SW480 (cell line): ENCODE data around the gene ASCC1.
"Not testable (repeated sequence)": the region's sequence is repeated elsewhere in the genome, so short reads cannot be mapped to it uniquely, and the experiment has no call there.

ENCODE experiments used
- DNase-seq: peaks from one replicate; pipeline ENCODE4 v3.0.0-alpha.2; 2016; ENCODE audit warnings: low spot score

ASCC1 gene

GRCh38 chr10:72124989-72125388 is 91.1 kb downstream of the ASCC1 start:
- DNase-seq, result no peak

GRCh38 chr10:72124381-72124780 is 91.7 kb downstream of the ASCC1 start:
- no peak for DNase-seq

GRCh38 chr10:72123616-72124015 is 92.5 kb downstream of the ASCC1 start:
- DNase-seq, result no peak

- DNase-seq, result no peak
Measured at GRCh38 chr10:72122221-72122620, 93.9 kb downstream of the ASCC1 start.

GRCh38 chr10:72121389-72121788 is 94.7 kb downstream of the ASCC1 start:
- no peak for DNase-seq

- no peak for DNase-seq
Measured at GRCh38 chr10:72116372-72116771, 99.7 kb downstream of the ASCC1 start.

GRCh38 chr10:72114706-72115450 is 101.2 kb downstream of the ASCC1 start:
- DNase-seq, result no peak

GRCh38 chr10:72110673-72111401 is 105.2 kb downstream of the ASCC1 start:
- DNase-seq, result no peak

- DNase-seq, result no peak
Measured at GRCh38 chr10:72109636-72110157, 106.4 kb downstream of the ASCC1 start.

- no peak for DNase-seq
Measured at GRCh38 chr10:72108830-72109635, 107.0 kb downstream of the ASCC1 start.

- not testable (repeated sequence) for DNase-seq
Measured at GRCh38 chr10:72108004-72108370, 108.1 kb downstream of the ASCC1 start.

GRCh38 chr10:72107325-72108003 is 108.6 kb downstream of the ASCC1 start:
- no peak for DNase-seq

GRCh38 chr10:72106896-72107295 is 109.2 kb downstream of the ASCC1 start:
- DNase-seq, result no peak

- DNase-seq, result peak; percentile 29
Measured at GRCh38 chr10:72106154-72106849, 109.8 kb downstream of the ASCC1 start.

- DNase-seq, result no peak
Measured at GRCh38 chr10:72105710-72106109, 110.4 kb downstream of the ASCC1 start.

- no peak for DNase-seq
Measured at GRCh38 chr10:72105098-72105475, 111.0 kb downstream of the ASCC1 start.

- no peak for DNase-seq
Measured at GRCh38 chr10:72104472-72105097, 111.5 kb downstream of the ASCC1 start.

- DNase-seq, result no peak
Measured at GRCh38 chr10:72099600-72099921, 116.5 kb downstream of the ASCC1 start.

- DNase-seq, result no peak
Measured at GRCh38 chr10:72098836-72099599, 117.1 kb downstream of the ASCC1 start.

- DNase-seq, result no peak
Measured at GRCh38 chr10:72098301-72098835, 117.7 kb downstream of the ASCC1 start.
